ENCODE measurements around the gene ZDHHC13.

GRCh38 chr11:19105011-19105410 lies 12.0 kb upstream of the ZDHHC13 start:
- TF ChIP-seq CTCF (IDR thresholded peaks at IDR 0.05) = no peak
- TF ChIP-seq EZH2 (IDR thresholded peaks at IDR 0.05; ENCODE audit: borderline replicate concordance, insufficient read depth, low read depth, low read length, poor library complexity, severe bottlenecking) = no peak
